Endothelial cell of umbilical vein (primary cell): ENCODE data around the gene OR11L1. TPM values are rescaled to one million over a fixed set of nuclear protein-coding genes. Genes with fewer than 3 reads are reported as not detected.

ENCODE experiments used
- BruUV-seq: library from RNA; stranded (reverse); fragments of 400-500 nt; replicated peaks from 2 replicates; lab custom pipeline; 2021; lab: Mats Ljungman, UMichigan
- CTCF ChIA-PET: fragments of 300-600, 350-600 bp; sonication (Branson Sonifier 250); formaldehyde crosslinking; loops from one replicate; lab custom pipeline; 2021; ENCODE audit warnings: antibody characterized with exemption, inconsistent platforms; lab: Charles Lee
- POLR2A ChIA-PET: fragments of 300-600, 350-600 bp; sonication (Branson Sonifier 250); formaldehyde crosslinking; loops from one replicate; lab custom pipeline; 2021; ENCODE audit warnings: antibody characterized with exemption, inconsistent platforms; lab: Charles Lee
- DNase-seq: peaks from one replicate; pipeline ENCODE4 v3.0.0-alpha.2; 2011; ENCODE audit warnings: low read depth, low spot score
- FAIRE-seq: peaks from 2 replicates; lab custom pipeline; 2011; peaks lifted over from hg19 to GRCh38; lab: Jason Lieb, UNC
- H2AFZ ChIP-seq: 2 replicates; pipeline ENCODE4 v1.6.0; 2012; ENCODE audit warnings: low read depth, low read length, control low read depth, inconsistent platforms
- H3K27ac ChIP-seq: 2 replicates; pipeline ENCODE4 v1.5.1; 2011; ENCODE audit warnings: low read depth, mild to moderate bottlenecking, control low read depth, low read length, moderate library complexity; ENCODE audit not compliant: insufficient read depth
- H3K27me3 ChIP-seq, 2 experiments: 2 replicates each; pipeline versions ENCODE4 v1.6.0 to v1.6.1; 2011; ENCODE audit warnings: low read length in 2 of 2, mixed read lengths in 1 of 2; ENCODE audit not compliant: control insufficient read depth in 2 of 2, insufficient read depth in 2 of 2
- H3K36me3 ChIP-seq, 2 experiments: 2 replicates in 1 of 2; 3 replicates in 1 of 2; pipeline ENCODE4 v1.5.1; 2011; ENCODE audit warnings: low read length in 2 of 2, mild to moderate bottlenecking in 1 of 2, moderate library complexity in 1 of 2; ENCODE audit not compliant: control insufficient read depth in 2 of 2, insufficient read depth in 2 of 2; ENCODE audit errors: extremely low read depth in 1 of 2
- H3K4me1 ChIP-seq: 3 replicates; pipeline ENCODE4 v1.5.1; 2011; ENCODE audit warnings: mild to moderate bottlenecking, low read length; ENCODE audit not compliant: control insufficient read depth, insufficient read depth; ENCODE audit errors: extremely low read depth
- H3K4me2 ChIP-seq: 2 replicates; pipeline ENCODE4 v1.6.1; 2011; ENCODE audit warnings: low read length, control low read depth, mixed read lengths; ENCODE audit not compliant: insufficient read depth
- H3K4me3 ChIP-seq, 3 experiments: fragments of 200-600 bp in 1 of 3; sonication (generic), shearing (Covaris generic) in 1 of 3; replicated peaks in 1 of 3; 2 replicates each; pipeline ENCODE4 v1.5.1; 2011 to 2016; ENCODE audit warnings: control low read depth in 3 of 3, low read length in 3 of 3, mild to moderate bottlenecking in 2 of 3, inconsistent platforms in 1 of 3, low read depth in 1 of 3, moderate library complexity in 1 of 3; ENCODE audit not compliant: insufficient read depth in 1 of 3
- H3K79me2 ChIP-seq: 2 replicates; pipeline ENCODE4 v1.6.0; 2012; ENCODE audit warnings: low read length, inconsistent platforms; ENCODE audit not compliant: control insufficient read depth, insufficient read depth
- H3K9ac ChIP-seq: replicated peaks from 2 replicates; pipeline ENCODE3; 2011; ENCODE audit warnings: low read length, control low read depth; ENCODE audit not compliant: insufficient read depth; ENCODE audit errors: extremely low read depth
- H3K9me1 ChIP-seq: replicated peaks from 3 replicates; pipeline ENCODE4 v1.6.0; 2011; ENCODE audit warnings: mild to moderate bottlenecking, low read length; ENCODE audit not compliant: control insufficient read depth, insufficient read depth; ENCODE audit errors: extremely low read depth
- H3K9me3 ChIP-seq: replicated peaks from 2 replicates; pipeline ENCODE4 v1.5.1; 2012; ENCODE audit warnings: low read length, inconsistent platforms; ENCODE audit not compliant: control insufficient read depth, insufficient read depth
- H4K20me1 ChIP-seq: replicated peaks from 2 replicates; pipeline ENCODE3; 2011; ENCODE audit warnings: mild to moderate bottlenecking, low read length; ENCODE audit not compliant: control insufficient read depth, insufficient read depth; ENCODE audit errors: extremely low read depth
- EZH2 ChIP-seq: IDR thresholded peaks from 2 replicates; pipeline ENCODE4 v1.6.1; 2012; ENCODE audit warnings: borderline replicate concordance, low read depth, mild to moderate bottlenecking, moderate library complexity, low read length, inconsistent platforms; ENCODE audit not compliant: severe bottlenecking
- FOS ChIP-seq: IDR thresholded peaks from 2 replicates; pipeline ENCODE4 v1.6.1; 2011; ENCODE audit warnings: mild to moderate bottlenecking, low read length, moderate library complexity, borderline replicate concordance; ENCODE audit not compliant: insufficient read depth
- GATA2 ChIP-seq: IDR thresholded peaks from 2 replicates; pipeline ENCODE4 v1.7.0; 2011; ENCODE audit warnings: low read depth, mild to moderate bottlenecking, moderate library complexity, mixed read lengths, low read length; ENCODE audit not compliant: insufficient read length, insufficient read depth
- JUN ChIP-seq: IDR thresholded peaks from 2 replicates; pipeline ENCODE4 v1.6.1; 2011; ENCODE audit warnings: borderline replicate concordance, low read depth; ENCODE audit not compliant: insufficient read length, insufficient read depth
- MYC ChIP-seq: IDR thresholded peaks from one replicate; pipeline ENCODE4 v1.6.1; 2011; ENCODE audit warnings: mild to moderate bottlenecking, low read depth, low read length
- POLR2A ChIP-seq: IDR thresholded peaks from 2 replicates; pipeline ENCODE4 v1.6.1; 2012; ENCODE audit warnings: low read depth, mild to moderate bottlenecking, control low read depth, low read length
- POLR2AphosphoS5 ChIP-seq: IDR thresholded peaks from 2 replicates; pipeline ENCODE4 v1.6.1; 2012; ENCODE audit warnings: low read depth, mild to moderate bottlenecking, control low read depth, low read length, moderate library complexity; ENCODE audit not compliant: insufficient read depth
- dilution Hi-C: fragments of 300-500 bp; cut with MboI; formaldehyde crosslinking; loops from one replicate; pipeline ENCODE4 v1.15.0; 2019; ENCODE audit warnings: low sequenced_read_pairs; ENCODE audit not compliant: extremely low pct_ligation_motif_present
- intact Hi-C: fragments of 100-400 bp; cut with micrococcal nuclease; formaldehyde crosslinking; loops from one replicate; pipeline ENCODE4 v1.10.0; 2022
- polyA plus RNA-seq, 4 experiments: library from polyadenylated mRNA; depleted of rRNA in 3 of 4; stranded (reverse) in 3 of 4; unstranded in 1 of 4; fragments of >200 nt; gene quantifications; 2 replicates each; pipeline versions ENCODE4 v1.2.1 to v1.2.3, GENCODE V29; 2011 to 2012; ENCODE audit warnings: missing spikeins in 1 of 4
- total RNA-seq: library from RNA; stranded (reverse); gene quantifications from 2 replicates; pipeline ENCODE4 v1.2.3, GENCODE V29; 2021
- TF ChIP-seq, protein P1 (sequence below): IDR thresholded peaks from 2 replicates; pipeline ENCODE4 v1.6.1; 2011; ENCODE audit not compliant: insufficient read depth, insufficient read length
- TF ChIP-seq, protein P2 (sequence below), 2 donors: IDR thresholded peaks; 1 replicate in 1 of 2; 2 replicates in 1 of 2; pipeline ENCODE4 v1.5.1; 2011; ENCODE audit warnings: low read length in 2 of 2, mild to moderate bottlenecking in 2 of 2, moderate library complexity in 2 of 2, control low read depth in 1 of 2, inconsistent platforms in 1 of 2, low read depth in 1 of 2; ENCODE audit not compliant: insufficient read depth in 1 of 2; ENCODE audit errors: extremely low read depth in 1 of 2

OR11L1 gene
- total and polyA plus RNA-seq, 2 donors (not counting 3 experiments of a cell fraction or from before 2014, with no cell fraction given), result not detected

DNA sequence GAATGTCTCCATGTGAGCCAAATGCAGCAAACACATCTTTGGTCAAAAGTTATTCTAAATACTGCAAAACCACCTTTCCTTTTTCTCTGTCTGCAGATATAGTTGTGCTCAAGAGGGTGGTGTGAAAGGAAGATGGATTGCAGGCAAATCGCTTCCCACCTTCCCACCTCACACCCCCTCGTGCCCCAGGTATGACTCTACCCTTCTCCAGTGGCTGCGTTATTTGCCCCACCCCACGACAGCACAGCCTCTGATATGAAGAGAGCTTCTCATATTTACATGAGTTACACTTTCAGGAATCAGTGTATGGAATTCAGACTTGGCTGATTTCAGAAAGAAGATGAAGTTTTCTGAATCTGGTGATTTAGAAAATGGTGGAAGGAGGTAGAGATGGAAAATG lies 21.1 kb upstream of the OR11L1 start:
- no peak overlapping the region for H3K9ac ChIP-seq
- POLR2A ChIA-PET, result no interaction called here
- BruUV-seq, result no TSS peak
- DNase-seq (no peak), FAIRE-seq (no peak)
- H3K27me3 ChIP-seq, result no peaks in the 10 kb centered on the region
- intact Hi-C loops, result no loop called here
- H4K20me1 ChIP-seq, result no peaks in the 10 kb centered on the region
- no peak overlapping the region for H2AFZ ChIP-seq
- no peaks in the 10 kb centered on the region for H3K9me1 ChIP-seq
- no peaks in the 10 kb centered on the region for H3K36me3 ChIP-seq
- TF ChIP-seq JUN, result no peak
- no peak for TF ChIP-seq EZH2
- no peak for TF ChIP-seq MYC
- TF ChIP-seq, protein P1, sequence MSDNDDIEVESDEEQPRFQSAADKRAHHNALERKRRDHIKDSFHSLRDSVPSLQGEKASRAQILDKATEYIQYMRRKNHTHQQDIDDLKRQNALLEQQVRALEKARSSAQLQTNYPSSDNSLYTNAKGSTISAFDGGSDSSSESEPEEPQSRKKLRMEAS, result no peak
- H3K79me2 ChIP-seq, result no peaks in the 10 kb centered on the region
- no peaks in the 10 kb centered on the region for H3K4me1 ChIP-seq
- no peak overlapping the region for H3K4me2 ChIP-seq
- H3K9me3 ChIP-seq, result peaks cover 2% of the 10 kb centered on the region
- no peak overlapping the region for H3K4me3 ChIP-seq
- no peak overlapping the region for H3K27ac ChIP-seq
- dilution Hi-C loops, result no loop called here
- CTCF ChIA-PET, result no interaction called here

DNA sequence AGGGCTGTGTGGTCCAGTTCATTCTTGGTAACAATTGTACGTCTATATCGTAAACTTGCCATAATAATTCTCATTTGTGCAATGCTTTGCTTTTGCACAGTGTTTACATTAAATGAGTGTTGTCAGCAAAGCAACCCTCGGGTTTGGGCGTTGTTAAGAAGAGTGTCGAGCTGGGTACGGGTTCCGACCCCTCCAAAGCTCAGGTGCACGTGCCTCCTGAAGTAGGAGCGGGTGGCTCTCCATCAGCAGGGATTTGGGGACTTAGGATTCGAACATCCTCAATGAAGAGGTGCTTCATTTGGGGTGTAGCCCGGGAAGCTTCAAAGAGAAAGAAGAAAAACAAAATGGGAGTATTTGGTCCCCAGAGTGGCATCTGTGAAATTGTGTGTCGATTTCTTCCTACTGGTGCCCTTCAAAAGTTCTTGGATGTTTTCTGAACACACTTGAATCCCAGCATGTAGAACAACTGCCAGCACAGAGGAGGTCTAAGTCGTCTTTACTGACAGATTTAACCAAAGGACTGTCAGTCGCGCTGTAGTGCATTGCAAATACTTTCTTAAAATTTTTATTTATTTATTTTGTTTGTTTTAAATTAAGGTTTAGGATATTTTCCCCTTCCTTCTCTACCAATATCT lies 16.4 kb upstream of the OR11L1 start:
- intact Hi-C loops (no loop called here), dilution Hi-C loops (no loop called here)
- ChIA-PET CTCF (no interaction called here), POLR2A (no interaction called here)
- H3K79me2 ChIP-seq, result no peaks in the 10 kb centered on the region
- H3K27me3 ChIP-seq, result no peaks in the 10 kb centered on the region
- no peaks in the 10 kb centered on the region for H4K20me1 ChIP-seq
- H3K4me2 ChIP-seq, result no peak overlapping the region
- TF ChIP-seq, protein P2, sequence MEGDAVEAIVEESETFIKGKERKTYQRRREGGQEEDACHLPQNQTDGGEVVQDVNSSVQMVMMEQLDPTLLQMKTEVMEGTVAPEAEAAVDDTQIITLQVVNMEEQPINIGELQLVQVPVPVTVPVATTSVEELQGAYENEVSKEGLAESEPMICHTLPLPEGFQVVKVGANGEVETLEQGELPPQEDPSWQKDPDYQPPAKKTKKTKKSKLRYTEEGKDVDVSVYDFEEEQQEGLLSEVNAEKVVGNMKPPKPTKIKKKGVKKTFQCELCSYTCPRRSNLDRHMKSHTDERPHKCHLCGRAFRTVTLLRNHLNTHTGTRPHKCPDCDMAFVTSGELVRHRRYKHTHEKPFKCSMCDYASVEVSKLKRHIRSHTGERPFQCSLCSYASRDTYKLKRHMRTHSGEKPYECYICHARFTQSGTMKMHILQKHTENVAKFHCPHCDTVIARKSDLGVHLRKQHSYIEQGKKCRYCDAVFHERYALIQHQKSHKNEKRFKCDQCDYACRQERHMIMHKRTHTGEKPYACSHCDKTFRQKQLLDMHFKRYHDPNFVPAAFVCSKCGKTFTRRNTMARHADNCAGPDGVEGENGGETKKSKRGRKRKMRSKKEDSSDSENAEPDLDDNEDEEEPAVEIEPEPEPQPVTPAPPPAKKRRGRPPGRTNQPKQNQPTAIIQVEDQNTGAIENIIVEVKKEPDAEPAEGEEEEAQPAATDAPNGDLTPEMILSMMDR (IDR thresholded peaks at IDR 0.05; ENCODE audit: extremely low read depth in 1 of 2, insufficient read depth in 1 of 2, low read depth in 1 of 2, low read length in 2 of 2), result no peak
- TF ChIP-seq POLR2A (no peak), FOS (no peak), JUN (no peak), POLR2AphosphoS5 (no peak), MYC (no peak), EZH2 (no peak), GATA2 (no peak)
- TF ChIP-seq, protein P1, result no peak
- no peaks in the 10 kb centered on the region for H3K9me1 ChIP-seq
- BruUV-seq, result no TSS peak
- H3K27ac ChIP-seq, result no peak overlapping the region
- DNase-seq (no peak), FAIRE-seq (no peak)
- no peak overlapping the region for H3K9ac ChIP-seq
- H3K9me3 ChIP-seq, result peaks cover 2% of the 10 kb centered on the region
- no peaks in the 10 kb centered on the region for H3K36me3 ChIP-seq
- H3K4me1 ChIP-seq, result no peaks in the 10 kb centered on the region
- H3K4me3 ChIP-seq, result no peak overlapping the region
- H2AFZ ChIP-seq, result no peak overlapping the region
